WTC11 (cell line): ENCODE results near the gene EPN1. TPM values are rescaled to one million over a fixed set of nuclear protein-coding genes. Genes with fewer than 3 reads are reported as not detected.

Experiments
- ATAC-seq: fragments of 200-7000 bp; cut with Tn5 transposase; 2 replicates; pipeline ENCODE4 v1.10.0; 2021; ENCODE audit warnings: mild to moderate bottlenecking, moderate library complexity
- CTCF ChIA-PET: fragments of 300-600 bp; sonication (Branson Sonifier 250); formaldehyde crosslinking; loops from one replicate; lab custom pipeline; 2021; ENCODE audit warnings: antibody characterized with exemption; lab: Charles Lee
- POLR2A ChIA-PET: fragments of 350-600 bp; sonication (Branson Sonifier 250); formaldehyde crosslinking; loops from one replicate; lab custom pipeline; 2021; ENCODE audit warnings: antibody characterized with exemption; lab: Charles Lee
- DNase-seq: peaks from one replicate; pipeline ENCODE4 v3.0.0; 2021; ENCODE audit warnings: low spot score
- H3K27ac Mint-ChIP-seq: 2 replicates; pipeline ENCODE4 v1.8.0; 2021; ENCODE audit warnings: mixed read lengths
- H3K27me3 Mint-ChIP-seq: 2 replicates; pipeline ENCODE4 v1.8.0; 2021; ENCODE audit warnings: low read depth, mild to moderate bottlenecking, moderate library complexity, mixed read lengths
- H3K36me3 Mint-ChIP-seq: 2 replicates; pipeline ENCODE4 v1.8.0; 2021; ENCODE audit warnings: mixed read lengths
- H3K4me1 Mint-ChIP-seq: 2 replicates; pipeline ENCODE4 v1.8.0; 2022; ENCODE audit warnings: mixed read lengths
- H3K4me3 Mint-ChIP-seq: 2 replicates; pipeline ENCODE4 v1.8.0; 2021; ENCODE audit warnings: mild to moderate bottlenecking, moderate library complexity, mixed read lengths
- H3K9me3 Mint-ChIP-seq: 2 replicates; pipeline ENCODE4 v1.8.0; 2021; ENCODE audit warnings: mixed read lengths
- ATF3 ChIP-seq: sonication (generic); formaldehyde crosslinking; conservative IDR thresholded peaks from 2 replicates; pipeline ENCODE4 v1.8.1; 2022; ENCODE audit warnings: mild to moderate bottlenecking, missing genetic modification reagents
- CBFB ChIP-seq: sonication (generic); formaldehyde crosslinking; IDR thresholded peaks from 2 replicates; pipeline ENCODE4 v1.8.1; 2022; ENCODE audit warnings: mild to moderate bottlenecking, low read depth, missing genetic modification reagents
- CDX4 ChIP-seq: fragments of 250-450 bp; sonication (Bioruptor Pico); IDR thresholded peaks from 2 replicates; pipeline ENCODE4 v1.9.0; 2021; ENCODE audit warnings: moderate library complexity, mild to moderate bottlenecking, inconsistent platforms, borderline replicate concordance
- CREB1 ChIP-seq: sonication (generic); formaldehyde crosslinking; IDR thresholded peaks from 2 replicates; pipeline ENCODE4 v1.8.0; 2023; ENCODE audit warnings: mild to moderate bottlenecking, missing genetic modification reagents
- CREM ChIP-seq: sonication (generic); formaldehyde crosslinking; IDR thresholded peaks from 2 replicates; pipeline ENCODE4 v1.8.1; 2022; ENCODE audit warnings: mild to moderate bottlenecking, missing genetic modification reagents, moderate library complexity
- CTCF ChIP-seq: fragments of 200-600 bp; IDR thresholded peaks from 2 replicates; pipeline ENCODE4 v1.8.0; 2022; ENCODE audit warnings: antibody characterized with exemption
- E2F4 ChIP-seq: sonication (generic); formaldehyde crosslinking; IDR thresholded peaks from 2 replicates; pipeline ENCODE4 v1.8.1; 2022; ENCODE audit warnings: low read depth, mild to moderate bottlenecking, moderate library complexity, missing genetic modification reagents, borderline replicate concordance
- ESRRA ChIP-seq: sonication (generic); formaldehyde crosslinking; IDR thresholded peaks from 2 replicates; pipeline ENCODE4 v1.8.1; 2022; ENCODE audit warnings: mild to moderate bottlenecking, missing genetic modification reagents, borderline replicate concordance
- ETV6 ChIP-seq: sonication (generic); formaldehyde crosslinking; IDR thresholded peaks from 2 replicates; pipeline ENCODE4 v1.8.1; 2022; ENCODE audit warnings: mild to moderate bottlenecking, missing genetic modification reagents
- FOXK1 ChIP-seq: sonication (generic); formaldehyde crosslinking; IDR thresholded peaks from 2 replicates; pipeline ENCODE4 v1.8.0; 2022; ENCODE audit warnings: mild to moderate bottlenecking, moderate library complexity, missing genetic modification reagents
- GABPB1 ChIP-seq: sonication (generic); formaldehyde crosslinking; IDR thresholded peaks from 2 replicates; pipeline ENCODE4 v1.8.1; 2023; ENCODE audit warnings: mild to moderate bottlenecking, missing genetic modification reagents
- HMGA2 ChIP-seq: fragments of 250-450 bp; sonication (Bioruptor Pico); IDR thresholded peaks from 2 replicates; pipeline ENCODE4 v1.4.0; 2021; ENCODE audit warnings: mild to moderate bottlenecking, moderate library complexity
- HMGXB4 ChIP-seq: sonication (generic); formaldehyde crosslinking; IDR thresholded peaks from 2 replicates; pipeline ENCODE4 v1.8.1; 2023; ENCODE audit warnings: mild to moderate bottlenecking, moderate library complexity, missing genetic modification reagents
- IRF2 ChIP-seq: sonication (generic); formaldehyde crosslinking; IDR thresholded peaks from 2 replicates; pipeline ENCODE4 v1.8.0; 2022; ENCODE audit warnings: low read depth, missing genetic modification reagents, borderline replicate concordance
- MYBL2 ChIP-seq: sonication (generic); formaldehyde crosslinking; IDR thresholded peaks from 2 replicates; pipeline ENCODE4 v1.8.1; 2023; ENCODE audit warnings: mild to moderate bottlenecking, moderate library complexity, missing genetic modification reagents
- PREB ChIP-seq: sonication (generic); formaldehyde crosslinking; IDR thresholded peaks from 2 replicates; pipeline ENCODE4 v1.8.1; 2022; ENCODE audit warnings: mild to moderate bottlenecking, missing genetic modification reagents, moderate library complexity, borderline replicate concordance
- ZNF138 ChIP-seq: sonication (generic); formaldehyde crosslinking; conservative IDR thresholded peaks from 2 replicates; pipeline ENCODE4 v1.8.1; 2022; ENCODE audit warnings: mild to moderate bottlenecking, moderate library complexity, missing genetic modification reagents
- ZNF425 ChIP-seq: fragments of 250-450 bp; sonication (Bioruptor Pico); conservative IDR thresholded peaks from 2 replicates; pipeline ENCODE4 v1.9.0; 2021; ENCODE audit warnings: mild to moderate bottlenecking
- total RNA-seq: library from RNA; stranded (reverse); gene quantifications from 3 replicates; pipeline ENCODE4 v1.2.3, GENCODE V29; 2021

The EPN1 gene
- total RNA-seq, 1 experiment from 2014 or later, result 234 TPM

- peaks cover 6% of the 10 kb centered on the region for H3K27me3 Mint-ChIP-seq
- H3K4me3 Mint-ChIP-seq, result peak overlapping the region; percentile 100
- CTCF ChIA-PET, result interaction anchor here (0.5 to 2.9 kb wide), 9 partner anchors 11 to 131 kb away, joined by 3 to 14 read pairs (median 6); partner anchors contain the start of genes CCDC106 and ZNF784
- POLR2A ChIA-PET, result no interaction called here
- peaks cover 16% of the 10 kb centered on the region for H3K36me3 Mint-ChIP-seq
- H3K27ac Mint-ChIP-seq, result peak overlapping the region; percentile 99
- H3K9me3 Mint-ChIP-seq, result peaks cover 4% of the 10 kb centered on the region
- DNase-seq (no peak), ATAC-seq (no peak)
- no peak for TF ChIP-seq CTCF
- 0 out of 2 replicates have a peak, but pooled peaks have one; percentile 3 for TF ChIP-seq HMGXB4 (CRISPR knock-in tag)
- H3K4me1 Mint-ChIP-seq, result peaks cover 33% of the 10 kb centered on the region
Observed at GRCh38 chr19:55635334-55635717, 39.7 kb upstream of the EPN1 start.

- CTCF ChIA-PET, result interaction anchor here (0.5 to 2.9 kb wide), 5 partner anchors 11 to 1198 kb away, joined by 3 to 10 read pairs (median 3); partner anchors contain the start of gene ZNF784
- POLR2A ChIA-PET, result no interaction called here
- peaks cover 4% of the 10 kb centered on the region for H3K9me3 Mint-ChIP-seq
- no peak for TF ChIP-seq GABPB1
- TF ChIP-seq ZNF425 (CRISPR knock-in tag), result no peak
- no peak for TF ChIP-seq CDX4 (CRISPR knock-in tag)
- no peak for TF ChIP-seq MYBL2 (CRISPR knock-in tag)
- TF ChIP-seq ZNF138 (CRISPR knock-in tag), result no peak
- TF ChIP-seq FOXK1 (CRISPR knock-in tag), result no peak
- no peak for TF ChIP-seq ESRRA (CRISPR knock-in tag)
- no peak for TF ChIP-seq ATF3 (CRISPR knock-in tag)
- TF ChIP-seq PREB (CRISPR knock-in tag), result no peak
- TF ChIP-seq CTCF, result no peak
- no peak for TF ChIP-seq E2F4
- TF ChIP-seq ETV6, result no peak
- TF ChIP-seq CBFB, result no peak
- no peak for TF ChIP-seq IRF2 (CRISPR knock-in tag)
- no peak for TF ChIP-seq HMGA2 (CRISPR knock-in tag)
- TF ChIP-seq CREM (CRISPR knock-in tag), result no peak
- no peak for TF ChIP-seq CREB1 (CRISPR knock-in tag)
- H3K4me1 Mint-ChIP-seq, result peaks cover 35% of the 10 kb centered on the region
- H3K27me3 Mint-ChIP-seq, result peaks cover 9% of the 10 kb centered on the region
- peak overlapping the region; percentile 99 for H3K27ac Mint-ChIP-seq
- peak overlapping the region; percentile 100 for H3K4me3 Mint-ChIP-seq
- ATAC-seq (no peak), DNase-seq (no peak)
- H3K36me3 Mint-ChIP-seq, result peaks cover 16% of the 10 kb centered on the region
Observed at GRCh38 chr19:55635856-55636440, 39.1 kb upstream of the EPN1 start.
